GM12878 (cell line): Measurements from ENCODE around the gene NEFH.

Experiments
- HDAC2 ChIP-seq: fragments of 200-600 bp; sonication (generic); IDR thresholded peaks from 2 replicates; pipeline ENCODE4 v1.6.1; 2017
- MAX ChIP-seq: IDR thresholded peaks from 2 replicates; pipeline ENCODE4 v1.6.1; 2012; ENCODE audit warnings: low read depth, low read length, improper control_type of control experiment
- POLR2A ChIP-seq: IDR thresholded peaks from 2 replicates; pipeline ENCODE4 v1.6.1; 2011; ENCODE audit warnings: low read depth, mild to moderate bottlenecking, low read length
- RAD21 ChIP-seq: IDR thresholded peaks from 2 replicates; pipeline ENCODE4 v1.6.1; 2011; ENCODE audit warnings: mild to moderate bottlenecking, low read depth, low read length, moderate library complexity; ENCODE audit not compliant: insufficient read depth
- RELB ChIP-seq: fragments of 450-650 bp; IDR thresholded peaks from 2 replicates; pipeline ENCODE4 v1.6.1; 2017; ENCODE audit warnings: low read depth, mild to moderate bottlenecking, moderate library complexity
- TCF12 ChIP-seq: IDR thresholded peaks from 2 replicates; pipeline ENCODE4 v1.6.1; 2011; ENCODE audit warnings: low read depth, mild to moderate bottlenecking, low read length
- YY1 ChIP-seq: IDR thresholded peaks from 2 replicates; pipeline ENCODE4 v1.6.1; 2011; ENCODE audit warnings: low read depth, mild to moderate bottlenecking, low read length
- ZBTB40 ChIP-seq: fragments of 450-650 bp; IDR thresholded peaks from 2 replicates; pipeline ENCODE4 v1.6.1; 2016; ENCODE audit warnings: mild to moderate bottlenecking, moderate library complexity, borderline replicate concordance
- ZNF274 ChIP-seq: IDR thresholded peaks from one replicate; pipeline ENCODE4 v1.8.0; 2011; ENCODE audit not compliant: insufficient read length, insufficient read depth
- TF ChIP-seq, protein P1 (sequence below), 3 experiments: IDR thresholded peaks in 2 of 3; conservative IDR thresholded peaks in 1 of 3; 2 replicates each; pipeline ENCODE4 v1.5.1; 2011; ENCODE audit warnings: low read depth in 3 of 3, low read length in 3 of 3, mild to moderate bottlenecking in 3 of 3, control low read depth in 2 of 3, moderate library complexity in 2 of 3, inconsistent platforms in 1 of 3, mixed read lengths in 1 of 3; ENCODE audit not compliant: control insufficient read depth in 2 of 3, insufficient read depth in 1 of 3; ENCODE audit errors: extremely low read depth in 1 of 3
- TF ChIP-seq, protein P2 (sequence below): fragments of 450-650 bp; IDR thresholded peaks from 2 replicates; pipeline ENCODE4 v1.6.1; 2017; ENCODE audit warnings: mild to moderate bottlenecking, moderate library complexity
- TF ChIP-seq, protein P3 (sequence below): fragments of 450-650 bp; IDR thresholded peaks from 2 replicates; pipeline ENCODE4 v1.6.1; 2016; ENCODE audit warnings: mild to moderate bottlenecking

GRCh38 chr22:29530716-29531115 is 50.7 kb downstream of the NEFH start:
- TF ChIP-seq RELB (no peak), TCF12 (no peak), MAX (no peak), HDAC2 (no peak), RAD21 (no peak), POLR2A (no peak), YY1 (no peak), ZBTB40 (no peak), ZNF274 (no peak)
- TF ChIP-seq, protein P1, sequence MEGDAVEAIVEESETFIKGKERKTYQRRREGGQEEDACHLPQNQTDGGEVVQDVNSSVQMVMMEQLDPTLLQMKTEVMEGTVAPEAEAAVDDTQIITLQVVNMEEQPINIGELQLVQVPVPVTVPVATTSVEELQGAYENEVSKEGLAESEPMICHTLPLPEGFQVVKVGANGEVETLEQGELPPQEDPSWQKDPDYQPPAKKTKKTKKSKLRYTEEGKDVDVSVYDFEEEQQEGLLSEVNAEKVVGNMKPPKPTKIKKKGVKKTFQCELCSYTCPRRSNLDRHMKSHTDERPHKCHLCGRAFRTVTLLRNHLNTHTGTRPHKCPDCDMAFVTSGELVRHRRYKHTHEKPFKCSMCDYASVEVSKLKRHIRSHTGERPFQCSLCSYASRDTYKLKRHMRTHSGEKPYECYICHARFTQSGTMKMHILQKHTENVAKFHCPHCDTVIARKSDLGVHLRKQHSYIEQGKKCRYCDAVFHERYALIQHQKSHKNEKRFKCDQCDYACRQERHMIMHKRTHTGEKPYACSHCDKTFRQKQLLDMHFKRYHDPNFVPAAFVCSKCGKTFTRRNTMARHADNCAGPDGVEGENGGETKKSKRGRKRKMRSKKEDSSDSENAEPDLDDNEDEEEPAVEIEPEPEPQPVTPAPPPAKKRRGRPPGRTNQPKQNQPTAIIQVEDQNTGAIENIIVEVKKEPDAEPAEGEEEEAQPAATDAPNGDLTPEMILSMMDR (IDR thresholded peaks at IDR 0.05 in 2 of 3, conservative IDR thresholded peaks at IDR 0.05 in 1 of 3; ENCODE audit: control insufficient read depth in 2 of 3, extremely low read depth in 1 of 3, insufficient read depth in 1 of 3, low read depth in 3 of 3, low read length in 3 of 3): no peak
- TF ChIP-seq, protein P2, sequence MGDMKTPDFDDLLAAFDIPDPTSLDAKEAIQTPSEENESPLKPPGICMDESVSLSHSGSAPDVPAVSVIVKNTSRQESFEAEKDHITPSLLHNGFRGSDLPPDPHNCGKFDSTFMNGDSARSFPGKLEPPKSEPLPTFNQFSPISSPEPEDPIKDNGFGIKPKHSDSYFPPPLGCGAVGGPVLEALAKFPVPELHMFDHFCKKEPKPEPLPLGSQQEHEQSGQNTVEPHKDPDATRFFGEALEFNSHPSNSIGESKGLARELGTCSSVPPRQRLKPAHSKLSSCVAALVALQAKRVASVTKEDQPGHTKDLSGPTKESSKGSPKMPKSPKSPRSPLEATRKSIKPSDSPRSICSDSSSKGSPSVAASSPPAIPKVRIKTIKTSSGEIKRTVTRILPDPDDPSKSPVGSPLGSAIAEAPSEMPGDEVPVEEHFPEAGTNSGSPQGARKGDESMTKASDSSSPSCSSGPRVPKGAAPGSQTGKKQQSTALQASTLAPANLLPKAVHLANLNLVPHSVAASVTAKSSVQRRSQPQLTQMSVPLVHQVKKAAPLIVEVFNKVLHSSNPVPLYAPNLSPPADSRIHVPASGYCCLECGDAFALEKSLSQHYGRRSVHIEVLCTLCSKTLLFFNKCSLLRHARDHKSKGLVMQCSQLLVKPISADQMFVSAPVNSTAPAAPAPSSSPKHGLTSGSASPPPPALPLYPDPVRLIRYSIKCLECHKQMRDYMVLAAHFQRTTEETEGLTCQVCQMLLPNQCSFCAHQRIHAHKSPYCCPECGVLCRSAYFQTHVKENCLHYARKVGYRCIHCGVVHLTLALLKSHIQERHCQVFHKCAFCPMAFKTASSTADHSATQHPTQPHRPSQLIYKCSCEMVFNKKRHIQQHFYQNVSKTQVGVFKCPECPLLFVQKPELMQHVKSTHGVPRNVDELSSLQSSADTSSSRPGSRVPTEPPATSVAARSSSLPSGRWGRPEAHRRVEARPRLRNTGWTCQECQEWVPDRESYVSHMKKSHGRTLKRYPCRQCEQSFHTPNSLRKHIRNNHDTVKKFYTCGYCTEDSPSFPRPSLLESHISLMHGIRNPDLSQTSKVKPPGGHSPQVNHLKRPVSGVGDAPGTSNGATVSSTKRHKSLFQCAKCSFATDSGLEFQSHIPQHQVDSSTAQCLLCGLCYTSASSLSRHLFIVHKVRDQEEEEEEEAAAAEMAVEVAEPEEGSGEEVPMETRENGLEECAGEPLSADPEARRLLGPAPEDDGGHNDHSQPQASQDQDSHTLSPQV: no peak
- TF ChIP-seq, protein P3, sequence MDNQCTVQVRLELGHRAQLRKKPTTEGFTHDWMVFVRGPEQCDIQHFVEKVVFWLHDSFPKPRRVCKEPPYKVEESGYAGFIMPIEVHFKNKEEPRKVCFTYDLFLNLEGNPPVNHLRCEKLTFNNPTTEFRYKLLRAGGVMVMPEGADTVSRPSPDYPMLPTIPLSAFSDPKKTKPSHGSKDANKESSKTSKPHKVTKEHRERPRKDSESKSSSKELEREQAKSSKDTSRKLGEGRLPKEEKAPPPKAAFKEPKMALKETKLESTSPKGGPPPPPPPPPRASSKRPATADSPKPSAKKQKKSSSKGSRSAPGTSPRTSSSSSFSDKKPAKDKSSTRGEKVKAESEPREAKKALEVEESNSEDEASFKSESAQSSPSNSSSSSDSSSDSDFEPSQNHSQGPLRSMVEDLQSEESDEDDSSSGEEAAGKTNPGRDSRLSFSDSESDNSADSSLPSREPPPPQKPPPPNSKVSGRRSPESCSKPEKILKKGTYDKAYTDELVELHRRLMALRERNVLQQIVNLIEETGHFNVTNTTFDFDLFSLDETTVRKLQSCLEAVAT: no peak
